Mesendoderm (in vitro differentiated cells): ENCODE data around the gene PNLIP.

Experiments used
- DNase-seq: peaks from one replicate; pipeline ENCODE4 v3.0.0; 2013
- H2AK5ac ChIP-seq: 2 replicates; pipeline ENCODE4 v1.6.1; 2013; ENCODE audit warnings: low read length, inconsistent platforms
- H2BK120ac ChIP-seq: 2 replicates; pipeline ENCODE4 v1.6.1; 2013; ENCODE audit warnings: low read depth, mild to moderate bottlenecking, low read length, moderate library complexity, mixed read lengths
- H2BK15ac ChIP-seq: replicated peaks from 2 replicates; pipeline ENCODE4 v1.6.1; 2013; ENCODE audit warnings: low read depth, mild to moderate bottlenecking, moderate library complexity
- H2BK5ac ChIP-seq: 2 replicates; pipeline ENCODE4 v1.6.1; 2013; ENCODE audit warnings: low read length, inconsistent platforms
- H3K18ac ChIP-seq: 2 replicates; pipeline ENCODE4 v1.6.1; 2013; ENCODE audit warnings: mild to moderate bottlenecking, low read length, mixed read lengths
- H3K23ac ChIP-seq: one replicate; pipeline ENCODE4 v1.6.1; 2013; ENCODE audit warnings: low read length
- H3K27ac ChIP-seq: 2 replicates; pipeline ENCODE4 v1.5.1; 2013; ENCODE audit warnings: low read depth, mild to moderate bottlenecking, inconsistent platforms, low read length, moderate library complexity
- H3K27me3 ChIP-seq: 2 replicates; pipeline ENCODE4 v1.6.1; 2013; ENCODE audit warnings: low read length, control low read depth, mild to moderate bottlenecking, inconsistent platforms; ENCODE audit not compliant: insufficient read depth, poor library complexity
- H3K36me3 ChIP-seq: 2 replicates; pipeline ENCODE4 v1.6.1; 2013; ENCODE audit warnings: low read length, inconsistent platforms; ENCODE audit not compliant: control insufficient read depth, insufficient read depth
- H3K4ac ChIP-seq: one replicate; pipeline ENCODE4 v1.6.1; 2013; ENCODE audit warnings: low read depth, mild to moderate bottlenecking, low read length, moderate library complexity
- H3K4me1 ChIP-seq: 2 replicates; pipeline ENCODE4 v1.6.1; 2013; ENCODE audit warnings: low read depth, low read length, inconsistent platforms; ENCODE audit not compliant: control insufficient read depth
- H3K4me2 ChIP-seq: 2 replicates; pipeline ENCODE4 v1.6.1; 2013; ENCODE audit warnings: low read length
- H3K4me3 ChIP-seq: 2 replicates; pipeline ENCODE4 v1.5.1; 2013; ENCODE audit warnings: mild to moderate bottlenecking, low read length
- H3K56ac ChIP-seq: one replicate; pipeline ENCODE4 v1.6.1; 2013; ENCODE audit warnings: low read length
- H3K79me1 ChIP-seq: 2 replicates; pipeline ENCODE4 v1.6.1; 2013; ENCODE audit warnings: low read length, inconsistent platforms
- H3K79me2 ChIP-seq: 2 replicates; pipeline ENCODE4 v1.6.1; 2013; ENCODE audit warnings: mild to moderate bottlenecking, low read length; ENCODE audit not compliant: control insufficient read depth, insufficient read depth
- H3K9ac ChIP-seq: 2 replicates; pipeline ENCODE4 v1.6.1; 2013; ENCODE audit warnings: low read length, inconsistent platforms
- H4K5ac ChIP-seq: one replicate; pipeline ENCODE4 v1.6.1; 2013; ENCODE audit warnings: low read length
- H4K8ac ChIP-seq: one replicate; pipeline ENCODE4 v1.6.1; 2013; ENCODE audit warnings: low read depth, mild to moderate bottlenecking, control low read depth, low read length, moderate library complexity
- WGBS: extraction: QIAGEN DNeasy Blood & Tissue Kit; methylation state at CpG from one replicate; pipeline ENCODE4 v1.1.7; 2013; ENCODE audit warnings: low lambda C conversion rate, missing lambda C conversion rate; ENCODE audit not compliant: insufficient coverage; ENCODE audit errors: extremely low coverage; 5-methylcytosine and 5-hydroxymethylcytosine counted together

PNLIP gene

DNA sequence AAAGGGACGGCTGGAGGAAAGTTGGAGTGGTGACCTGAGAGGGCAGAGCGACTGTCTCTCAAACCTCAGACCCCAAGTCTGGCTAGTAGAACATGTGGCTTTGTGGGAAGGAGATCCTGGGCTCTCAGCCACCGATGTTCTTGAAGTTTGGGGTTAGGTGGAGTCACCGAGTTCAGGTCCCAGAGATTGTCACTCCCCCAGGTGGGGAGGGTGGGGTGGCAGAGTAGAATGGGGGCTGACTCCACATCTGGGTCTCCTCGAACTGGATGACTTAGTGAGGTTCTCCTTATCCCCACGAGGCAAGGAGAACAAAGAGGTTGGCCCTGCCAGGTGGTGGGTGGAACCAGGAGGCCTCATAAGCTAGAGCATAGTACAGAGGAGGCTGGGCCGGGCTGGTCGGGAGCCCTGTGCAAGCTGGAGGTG, 60.3 kb downstream of the PNLIP start:
- no peak overlapping the region for H3K18ac ChIP-seq
- no peaks in the 10 kb centered on the region for H3K36me3 ChIP-seq
- H3K79me2 ChIP-seq = no peaks in the 10 kb centered on the region
- H3K27me3 ChIP-seq = no peaks in the 10 kb centered on the region
- H3K9ac ChIP-seq = no peak overlapping the region
- no peak overlapping the region for H2BK5ac ChIP-seq
- DNase-seq = no peak
- H3K23ac ChIP-seq = no peak overlapping the region
- no peak overlapping the region for H3K56ac ChIP-seq
- no peak overlapping the region for H4K8ac ChIP-seq
- H3K27ac ChIP-seq = no peak overlapping the region
- no CpG with 5 or more reads among the region's 8 CpGs for WGBS
- H2BK15ac ChIP-seq = no peak overlapping the region
- no peaks in the 10 kb centered on the region for H3K4me1 ChIP-seq
- no peaks in the 10 kb centered on the region for H3K79me1 ChIP-seq
- no peak overlapping the region for H3K4me2 ChIP-seq
- H3K4ac ChIP-seq = no peak overlapping the region
- no peak overlapping the region for H3K4me3 ChIP-seq
- H4K5ac ChIP-seq = no peak overlapping the region
- no peak overlapping the region for H2AK5ac ChIP-seq
- H2BK120ac ChIP-seq = no peak overlapping the region

GRCh38 chr10:116607336-116607735, 61.6 kb downstream of the PNLIP start:
- H3K79me2 ChIP-seq = no peaks in the 10 kb centered on the region
- no peak overlapping the region for H2BK5ac ChIP-seq
- no peaks in the 10 kb centered on the region for H3K79me1 ChIP-seq
- H4K8ac ChIP-seq = no peak overlapping the region
- no peak overlapping the region for H3K27ac ChIP-seq
- no peak overlapping the region for H3K23ac ChIP-seq
- no peaks in the 10 kb centered on the region for H3K4me1 ChIP-seq
- no CpG with 5 or more reads among the region's 6 CpGs for WGBS
- no peaks in the 10 kb centered on the region for H3K36me3 ChIP-seq
- H3K18ac ChIP-seq = no peak overlapping the region
- H3K27me3 ChIP-seq = no peaks in the 10 kb centered on the region
- H3K4me3 ChIP-seq = no peak overlapping the region
- no peak overlapping the region for H3K4ac ChIP-seq
- no peak overlapping the region for H3K4me2 ChIP-seq
- H3K9ac ChIP-seq = no peak overlapping the region
- no peak overlapping the region for H3K56ac ChIP-seq
- DNase-seq = no peak
- H2BK15ac ChIP-seq = no peak overlapping the region
- no peak overlapping the region for H2BK120ac ChIP-seq
- no peak overlapping the region for H4K5ac ChIP-seq
- H2AK5ac ChIP-seq = no peak overlapping the region

DNA sequence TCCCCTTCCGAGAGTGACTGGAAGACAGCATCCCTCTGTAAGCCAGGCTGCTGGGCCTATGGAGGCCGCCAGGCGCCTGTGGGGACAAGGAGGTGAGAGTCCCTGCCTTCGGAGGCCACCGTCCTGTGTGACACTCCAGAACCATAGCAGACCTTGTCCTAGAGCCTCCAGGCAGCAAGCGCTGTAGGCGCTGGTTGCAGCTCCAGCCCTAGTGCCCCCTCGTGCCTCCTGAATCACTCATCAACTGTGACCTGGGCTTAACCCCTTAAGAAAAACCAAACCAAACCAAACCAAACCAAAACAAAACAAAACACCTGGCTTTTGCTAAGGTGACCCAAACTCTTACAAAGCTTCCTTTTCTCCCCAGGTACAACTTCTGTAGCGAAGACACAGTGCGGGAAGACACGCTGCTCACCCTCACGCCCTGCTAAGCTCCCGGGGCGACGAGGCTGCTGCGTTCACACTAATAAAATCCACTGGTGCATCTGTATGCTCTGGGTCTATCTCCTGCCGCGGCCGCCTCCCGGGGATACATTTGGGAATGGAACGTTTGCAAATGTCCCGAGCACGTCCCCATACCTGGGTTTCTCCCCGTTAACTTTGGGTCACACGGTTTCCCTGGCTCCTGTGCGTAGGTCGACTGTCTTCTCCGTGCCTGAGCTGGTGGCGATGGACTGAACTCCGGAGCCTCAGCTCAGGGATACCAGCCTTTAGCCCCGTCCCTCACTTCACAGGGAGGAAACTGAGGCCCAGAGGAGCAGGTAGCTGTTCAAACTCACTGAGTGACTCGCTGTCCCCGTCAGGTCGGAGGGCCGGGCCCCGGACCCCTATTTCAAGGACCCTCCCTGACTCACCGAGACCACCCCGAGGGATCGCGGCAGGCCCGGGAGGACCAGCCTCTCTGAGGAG, 63.2 kb downstream of the PNLIP start:
- Histone ChIP-seq H4K5ac (no peak overlapping the region), H3K4me1 (no peaks in the 10 kb centered on the region), H4K8ac (no peak overlapping the region), H3K79me2 (no peaks in the 10 kb centered on the region), H3K27me3 (no peaks in the 10 kb centered on the region), H3K18ac (no peak overlapping the region), H3K79me1 (no peaks in the 10 kb centered on the region), H3K27ac (no peak overlapping the region), H2BK15ac (no peak overlapping the region), H3K4me3 (no peak overlapping the region), H3K4me2 (peak overlapping the region; percentile 48), H2BK120ac (no peak overlapping the region), H3K4ac (no peak overlapping the region), H3K9ac (peak overlapping the region; percentile 51), H3K36me3 (no peaks in the 10 kb centered on the region), H3K56ac (peak overlapping the region; percentile 56), H2AK5ac (no peak overlapping the region), H3K23ac (no peak overlapping the region), H2BK5ac (no peak overlapping the region)
- DNase-seq = no peak
- WGBS = no CpG with 5 or more reads among the region's 41 CpGs

- no peak overlapping the region for H4K8ac ChIP-seq
- no peak overlapping the region for H3K4me2 ChIP-seq
- no peaks in the 10 kb centered on the region for H3K4me1 ChIP-seq
- H3K56ac ChIP-seq = no peak overlapping the region
- no peaks in the 10 kb centered on the region for H3K36me3 ChIP-seq
- no peak overlapping the region for H2BK120ac ChIP-seq
- H3K18ac ChIP-seq = no peak overlapping the region
- H3K23ac ChIP-seq = no peak overlapping the region
- H2BK5ac ChIP-seq = no peak overlapping the region
- no peak overlapping the region for H4K5ac ChIP-seq
- H3K4ac ChIP-seq = no peak overlapping the region
- H3K79me2 ChIP-seq = no peaks in the 10 kb centered on the region
- H2BK15ac ChIP-seq = no peak overlapping the region
- no CpG with 5 or more reads among the region's 13 CpGs for WGBS
- H3K27me3 ChIP-seq = no peaks in the 10 kb centered on the region
- H3K4me3 ChIP-seq = no peak overlapping the region
- no peaks in the 10 kb centered on the region for H3K79me1 ChIP-seq
- H2AK5ac ChIP-seq = no peak overlapping the region
- H3K27ac ChIP-seq = no peak overlapping the region
- no peak overlapping the region for H3K9ac ChIP-seq
- no peak for DNase-seq
These were observed 64.9 kb downstream of the PNLIP start for GRCh38 chr10:116610443-116611152.

DNA sequence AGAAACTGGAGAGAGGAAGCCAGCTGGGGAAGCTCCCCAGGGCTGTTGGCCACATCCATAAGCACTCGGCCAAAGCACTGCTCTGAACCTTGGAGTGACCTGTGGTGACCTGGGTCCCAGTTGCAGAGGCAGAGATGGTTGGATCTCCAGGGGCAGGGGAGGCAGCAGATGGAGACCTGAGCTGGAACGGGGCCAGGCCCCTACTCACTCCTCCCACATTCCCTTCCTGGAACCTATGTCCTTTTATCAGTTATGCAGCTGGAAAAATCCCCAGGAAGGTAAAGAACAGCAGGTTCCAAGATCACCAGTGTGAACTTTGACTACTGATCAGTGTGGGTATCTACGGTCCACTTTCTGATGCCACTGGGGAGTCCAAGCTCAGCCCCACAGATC, 65.4 kb downstream of the PNLIP start:
- H4K8ac ChIP-seq = no peak overlapping the region
- no peak overlapping the region for H3K4me2 ChIP-seq
- no CpG with 5 or more reads among the region's 3 CpGs for WGBS
- H3K27ac ChIP-seq = no peak overlapping the region
- H2BK5ac ChIP-seq = no peak overlapping the region
- no peak overlapping the region for H4K5ac ChIP-seq
- H3K18ac ChIP-seq = no peak overlapping the region
- no peak overlapping the region for H3K4ac ChIP-seq
- H3K36me3 ChIP-seq = no peaks in the 10 kb centered on the region
- H3K56ac ChIP-seq = no peak overlapping the region
- H2BK120ac ChIP-seq = no peak overlapping the region
- H3K4me1 ChIP-seq = no peaks in the 10 kb centered on the region
- no peak overlapping the region for H2BK15ac ChIP-seq
- H3K27me3 ChIP-seq = no peaks in the 10 kb centered on the region
- DNase-seq = no peak
- H3K23ac ChIP-seq = no peak overlapping the region
- H2AK5ac ChIP-seq = no peak overlapping the region
- H3K9ac ChIP-seq = no peak overlapping the region
- H3K4me3 ChIP-seq = no peak overlapping the region
- no peaks in the 10 kb centered on the region for H3K79me1 ChIP-seq
- H3K79me2 ChIP-seq = no peaks in the 10 kb centered on the region
